ENCODE data around the gene FN1. TPM values are rescaled to one million over a fixed set of nuclear protein-coding genes. Genes with fewer than 3 reads are reported as not detected.

The FN1 gene
- total and polyA plus RNA-seq, 2 donors (not counting 3 experiments of a cell fraction or from before 2014, with no cell fraction given) = 3,221 to 3,740 TPM

DNA sequence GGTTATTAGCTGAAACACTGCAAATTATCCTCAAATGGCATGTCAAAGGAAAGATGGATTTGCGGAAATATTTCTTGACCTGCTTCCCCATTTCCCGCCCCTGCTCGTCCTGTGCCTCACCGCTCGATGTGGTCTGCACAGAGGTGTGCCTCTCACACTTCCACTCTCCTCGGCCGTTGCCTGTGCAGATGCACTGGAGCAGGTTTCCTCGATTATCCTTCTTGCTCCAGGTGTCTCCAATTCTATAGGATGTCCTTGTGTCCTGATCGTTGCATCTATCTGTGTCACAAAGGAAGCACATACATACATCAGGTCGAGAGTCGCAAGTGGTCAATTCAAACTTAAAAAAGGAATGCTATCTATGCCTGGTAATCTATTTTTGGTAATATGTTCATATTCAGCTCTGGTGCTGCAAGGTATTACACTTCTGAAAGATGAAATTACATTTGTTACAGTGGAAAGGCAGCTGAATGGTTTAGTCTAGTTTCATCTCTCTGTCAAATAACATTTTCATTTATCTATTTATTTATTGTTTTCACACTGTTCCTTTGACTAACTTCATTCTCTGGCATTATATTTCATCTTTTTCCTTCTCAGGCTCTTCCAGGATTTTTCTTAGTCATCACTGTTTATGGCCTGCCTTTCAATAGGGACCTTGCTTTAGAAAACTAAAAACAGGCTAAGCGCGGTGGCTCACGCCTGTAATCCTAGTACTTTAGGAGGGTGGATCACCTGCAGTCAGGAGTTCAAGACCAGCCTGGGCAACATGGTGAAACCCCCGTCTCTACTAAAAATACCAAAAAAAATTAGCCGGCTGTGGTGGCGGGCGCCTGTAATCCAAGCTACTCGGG is 7.6 kb downstream of the FN1 start:
- intact Hi-C loops (cut with micrococcal nuclease) (no loop called here), dilution Hi-C loops (cut with MboI; ENCODE audit: extremely low pct_ligation_motif_present, low sequenced_read_pairs) (no loop called here)
- H3K79me2 ChIP-seq (ENCODE audit: control insufficient read depth, insufficient read depth, low read length) = peaks cover 33% of the 10 kb centered on the region
- H4K20me1 ChIP-seq (replicated peaks; ENCODE audit: control insufficient read depth, extremely low read depth, insufficient read depth, low read length) = peaks cover 2% of the 10 kb centered on the region
- H3K4me1 ChIP-seq (ENCODE audit: control insufficient read depth, extremely low read depth, insufficient read depth, low read length) = peaks cover 61% of the 10 kb centered on the region
- H3K4me2 ChIP-seq (ENCODE audit: insufficient read depth, low read length) = no peak overlapping the region
- no peak overlapping the region for H2AFZ ChIP-seq (ENCODE audit: low read depth, low read length)
- FAIRE-seq = no peak
- BruUV-seq (replicated peaks) = no TSS peak
- ChIA-PET CTCF (interaction anchor here (0.8 kb wide), 1 partner anchor 503 kb away, joined by 3 read pairs; no protein-coding TSS in a partner anchor), POLR2A (no interaction called here)
- peaks cover 36 to 63% of the 10 kb centered on the region in 2 experiments for H3K36me3 ChIP-seq (ENCODE audit: control insufficient read depth in 2 of 2, extremely low read depth in 1 of 2, insufficient read depth in 2 of 2, low read length in 2 of 2)
- no peaks in the 10 kb centered on the region for H3K27me3 ChIP-seq (ENCODE audit: control insufficient read depth in 2 of 2, insufficient read depth in 2 of 2, low read length in 2 of 2)
- no peak overlapping the region for H3K4me3 ChIP-seq (replicated peaks in 1 of 3; ENCODE audit: insufficient read depth in 1 of 3, low read depth in 1 of 3, low read length in 3 of 3)
- peak; percentile 8 for DNase-seq (ENCODE audit: low read depth, low spot score)
- H3K9me1 ChIP-seq (replicated peaks; ENCODE audit: control insufficient read depth, extremely low read depth, insufficient read depth, low read length) = no peaks in the 10 kb centered on the region
- H3K27ac ChIP-seq (ENCODE audit: insufficient read depth, low read depth, low read length) = no peak overlapping the region
- no peaks in the 10 kb centered on the region for H3K9me3 ChIP-seq (replicated peaks; ENCODE audit: control insufficient read depth, insufficient read depth, low read length)
- no peak for TF ChIP-seq POLR2AphosphoS5 (IDR thresholded peaks at IDR 0.05; ENCODE audit: insufficient read depth, low read depth, low read length)
- TF ChIP-seq FOS (IDR thresholded peaks at IDR 0.05; ENCODE audit: borderline replicate concordance, insufficient read depth, low read length) = no peak
- TF ChIP-seq, protein P1, sequence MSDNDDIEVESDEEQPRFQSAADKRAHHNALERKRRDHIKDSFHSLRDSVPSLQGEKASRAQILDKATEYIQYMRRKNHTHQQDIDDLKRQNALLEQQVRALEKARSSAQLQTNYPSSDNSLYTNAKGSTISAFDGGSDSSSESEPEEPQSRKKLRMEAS (IDR thresholded peaks at IDR 0.05; ENCODE audit: insufficient read depth, insufficient read length) = no peak
- TF ChIP-seq JUN (IDR thresholded peaks at IDR 0.05; ENCODE audit: borderline replicate concordance, insufficient read depth, insufficient read length, low read depth) = no peak
- TF ChIP-seq POLR2A (IDR thresholded peaks at IDR 0.05; ENCODE audit: low read depth, low read length) = peak; percentile 18
- H3K9ac ChIP-seq (replicated peaks; ENCODE audit: extremely low read depth, insufficient read depth, low read length) = no peak overlapping the region

GRCh38 chr2:215427585-215427984 is 8.3 kb downstream of the FN1 start:
- peaks cover 27% of the 10 kb centered on the region for H3K79me2 ChIP-seq (ENCODE audit: control insufficient read depth, insufficient read depth, low read length)

More at GRCh38 chr2:215427585-215427984, 8.3 kb downstream of the FN1 start:
- Histone ChIP-seq H3K4me2 (ENCODE audit: insufficient read depth, low read length) (no peak overlapping the region), H2AFZ (ENCODE audit: low read depth, low read length) (no peak overlapping the region), H3K9me3 (replicated peaks; ENCODE audit: control insufficient read depth, insufficient read depth, low read length) (no peaks in the 10 kb centered on the region), H3K9ac (replicated peaks; ENCODE audit: extremely low read depth, insufficient read depth, low read length) (no peak overlapping the region), H4K20me1 (replicated peaks; ENCODE audit: control insufficient read depth, extremely low read depth, insufficient read depth, low read length) (no peaks in the 10 kb centered on the region), H3K27ac (ENCODE audit: insufficient read depth, low read depth, low read length) (no peak overlapping the region), H3K4me3 (replicated peaks in 1 of 3; ENCODE audit: insufficient read depth in 1 of 3, low read depth in 1 of 3, low read length in 3 of 3) (no peak overlapping the region), H3K36me3 (ENCODE audit: control insufficient read depth in 2 of 2, extremely low read depth in 1 of 2, insufficient read depth in 2 of 2, low read length in 2 of 2) (peaks cover 33 to 61% of the 10 kb centered on the region in 2 experiments), H3K27me3 (ENCODE audit: control insufficient read depth in 2 of 2, insufficient read depth in 2 of 2, low read length in 2 of 2) (no peaks in the 10 kb centered on the region), H3K4me1 (ENCODE audit: control insufficient read depth, extremely low read depth, insufficient read depth, low read length) (peaks cover 61% of the 10 kb centered on the region), H3K9me1 (replicated peaks; ENCODE audit: control insufficient read depth, extremely low read depth, insufficient read depth, low read length) (no peaks in the 10 kb centered on the region)
- POLR2A ChIA-PET = no interaction called here
- CTCF ChIA-PET = no interaction called here
- no peak for FAIRE-seq
- BruUV-seq (replicated peaks) = no TSS peak
- dilution Hi-C loops (cut with MboI; ENCODE audit: extremely low pct_ligation_motif_present, low sequenced_read_pairs) (no loop called here), intact Hi-C loops (cut with micrococcal nuclease) (no loop called here)
- DNase-seq (ENCODE audit: low read depth, low spot score) = no peak
- TF ChIP-seq POLR2AphosphoS5 (IDR thresholded peaks at IDR 0.05; ENCODE audit: insufficient read depth, low read depth, low read length) = no peak
- TF ChIP-seq, protein P1 (IDR thresholded peaks at IDR 0.05; ENCODE audit: insufficient read depth, insufficient read length) = no peak
- no peak for TF ChIP-seq GATA2 (IDR thresholded peaks at IDR 0.05; ENCODE audit: insufficient read depth, insufficient read length, low read depth, low read length)
- no peak for TF ChIP-seq JUN (IDR thresholded peaks at IDR 0.05; ENCODE audit: borderline replicate concordance, insufficient read depth, insufficient read length, low read depth)
- no peak for TF ChIP-seq POLR2A (IDR thresholded peaks at IDR 0.05; ENCODE audit: low read depth, low read length)
- no peak for TF ChIP-seq EZH2 (IDR thresholded peaks at IDR 0.05; ENCODE audit: borderline replicate concordance, low read depth, low read length, severe bottlenecking)
- TF ChIP-seq CTCF (IDR thresholded peaks at IDR 0.05; ENCODE audit: extremely low read depth in 1 of 2, insufficient read depth in 1 of 2, low read depth in 1 of 2, low read length in 2 of 2) = no peak

All from endothelial cell of umbilical vein (primary cell).